ENCODE measurements around the gene ZIC2.

ZIC2 gene

DNA sequence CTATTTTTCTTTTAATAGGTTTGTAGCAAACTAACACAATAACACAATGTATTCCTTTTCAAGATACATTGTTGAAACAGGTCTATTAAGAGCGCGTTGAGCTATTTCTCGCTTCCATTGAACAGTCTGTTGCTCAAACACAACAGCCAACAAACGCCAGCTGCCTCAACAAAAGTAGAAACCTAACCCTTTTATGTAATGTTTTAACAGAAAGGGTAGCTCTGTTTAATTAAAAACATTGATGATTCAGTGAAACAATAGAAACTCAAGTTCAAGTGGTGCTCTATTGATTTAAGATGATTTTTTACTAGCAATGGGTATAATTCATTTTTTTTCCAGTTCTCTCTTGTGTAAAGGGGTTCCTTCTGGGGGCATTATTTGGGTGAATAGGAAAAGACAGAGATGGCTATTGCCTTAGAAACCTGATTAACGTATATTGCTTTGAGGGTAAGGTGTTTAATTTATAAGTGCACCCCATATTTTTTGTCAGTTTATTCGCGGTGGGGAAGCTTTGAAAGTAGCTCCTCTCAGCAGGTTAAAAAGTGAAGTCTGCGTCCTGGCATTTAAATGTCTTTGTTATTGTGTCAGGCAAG, 14.9 kb downstream of the ZIC2 start:
- DNase-seq (ENCODE audit: extremely low read depth, low read depth), result no peak
- TF ChIP-seq, protein P1, sequence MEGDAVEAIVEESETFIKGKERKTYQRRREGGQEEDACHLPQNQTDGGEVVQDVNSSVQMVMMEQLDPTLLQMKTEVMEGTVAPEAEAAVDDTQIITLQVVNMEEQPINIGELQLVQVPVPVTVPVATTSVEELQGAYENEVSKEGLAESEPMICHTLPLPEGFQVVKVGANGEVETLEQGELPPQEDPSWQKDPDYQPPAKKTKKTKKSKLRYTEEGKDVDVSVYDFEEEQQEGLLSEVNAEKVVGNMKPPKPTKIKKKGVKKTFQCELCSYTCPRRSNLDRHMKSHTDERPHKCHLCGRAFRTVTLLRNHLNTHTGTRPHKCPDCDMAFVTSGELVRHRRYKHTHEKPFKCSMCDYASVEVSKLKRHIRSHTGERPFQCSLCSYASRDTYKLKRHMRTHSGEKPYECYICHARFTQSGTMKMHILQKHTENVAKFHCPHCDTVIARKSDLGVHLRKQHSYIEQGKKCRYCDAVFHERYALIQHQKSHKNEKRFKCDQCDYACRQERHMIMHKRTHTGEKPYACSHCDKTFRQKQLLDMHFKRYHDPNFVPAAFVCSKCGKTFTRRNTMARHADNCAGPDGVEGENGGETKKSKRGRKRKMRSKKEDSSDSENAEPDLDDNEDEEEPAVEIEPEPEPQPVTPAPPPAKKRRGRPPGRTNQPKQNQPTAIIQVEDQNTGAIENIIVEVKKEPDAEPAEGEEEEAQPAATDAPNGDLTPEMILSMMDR (IDR thresholded peaks at IDR 0.05; ENCODE audit: low read depth, low read length, missing control alignments), result no peak

DNA sequence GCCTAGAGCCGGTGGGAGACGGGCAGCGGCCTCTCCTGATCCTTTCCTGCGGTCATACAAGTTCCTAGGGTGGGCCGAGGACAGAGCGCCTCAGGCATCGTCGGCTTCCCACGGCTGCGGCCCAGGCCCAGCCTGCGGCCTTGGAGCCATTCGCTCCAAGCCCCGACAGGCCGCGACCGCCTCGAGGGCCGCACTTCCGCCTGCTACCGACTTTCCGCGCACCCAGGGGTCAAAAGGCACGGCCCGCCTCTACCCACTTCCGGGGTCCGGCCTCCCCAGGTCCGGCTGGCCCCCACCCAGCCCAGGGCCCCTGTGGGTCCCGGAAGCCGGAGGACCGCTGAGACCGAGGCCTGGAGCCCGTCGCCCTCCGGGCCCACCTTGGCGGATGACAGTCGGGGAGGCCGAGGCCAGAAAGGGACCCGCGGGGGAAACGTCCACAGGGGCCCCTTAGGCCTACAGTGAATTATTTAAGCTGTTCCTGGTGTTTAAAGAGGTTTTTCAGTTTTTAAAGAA, 16.2 kb downstream of the ZIC2 start:
- DNase-seq (ENCODE audit: extremely low read depth, low read depth), result no peak
- TF ChIP-seq, protein P1 (IDR thresholded peaks at IDR 0.05; ENCODE audit: low read depth, low read length, missing control alignments), result no peak
- H3K4me3 ChIP-seq (replicated peaks; ENCODE audit: low read depth, low read length), result no peak overlapping the region

More for the DNA sequence above, 14.9 kb downstream of the ZIC2 start:
- H3K4me3 ChIP-seq (replicated peaks; ENCODE audit: low read depth, low read length), result no peak overlapping the region

DNA sequence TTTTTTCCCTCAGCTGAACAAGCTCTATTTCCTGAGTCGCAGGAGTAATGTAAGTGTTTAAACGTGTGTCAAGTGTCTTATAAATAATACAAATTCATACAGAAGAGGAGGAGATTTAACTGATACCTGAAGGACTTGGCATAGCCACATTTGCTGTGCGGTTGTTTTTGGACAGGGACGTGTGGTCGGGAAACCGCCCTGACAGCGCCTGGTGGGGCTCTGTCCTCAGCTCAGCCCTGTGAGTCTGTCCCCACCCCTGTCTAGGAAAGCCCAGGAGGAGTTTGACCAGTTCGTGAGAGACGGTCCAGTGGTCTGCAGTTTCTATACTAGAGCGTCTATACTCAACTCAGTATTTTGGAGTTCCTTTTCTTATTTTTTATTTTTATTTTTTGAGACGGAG, 16.7 kb downstream of the ZIC2 start:
- no peak for DNase-seq (ENCODE audit: extremely low read depth, low read depth)
- no peak overlapping the region for H3K4me3 ChIP-seq (replicated peaks; ENCODE audit: low read depth, low read length)
- TF ChIP-seq, protein P1 (IDR thresholded peaks at IDR 0.05; ENCODE audit: low read depth, low read length, missing control alignments), result no peak

DNA sequence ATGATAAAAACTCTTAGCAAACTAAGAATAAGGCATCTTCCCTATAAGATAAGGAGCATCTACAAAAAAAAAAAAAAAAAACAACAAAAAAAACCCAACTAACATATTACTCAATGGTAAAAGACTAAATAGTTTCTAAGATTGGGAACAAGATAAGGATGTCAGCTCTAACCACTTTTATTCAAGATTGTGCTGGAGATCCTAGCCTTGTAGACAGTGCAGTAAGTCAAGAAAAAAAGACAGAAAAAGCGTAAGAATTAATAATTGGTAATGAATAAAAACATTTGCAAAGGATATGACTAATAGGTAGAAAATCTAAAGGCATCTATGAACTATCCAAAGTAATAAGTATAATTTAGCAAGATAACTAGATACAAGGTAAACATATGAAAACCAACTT, 33.0 kb downstream of the ZIC2 start:
- no peak overlapping the region for H3K4me3 ChIP-seq (replicated peaks; ENCODE audit: low read depth, low read length)
- no peak for DNase-seq (ENCODE audit: extremely low read depth, low read depth)
- TF ChIP-seq, protein P1 (IDR thresholded peaks at IDR 0.05; ENCODE audit: low read depth, low read length, missing control alignments), result no peak

DNA sequence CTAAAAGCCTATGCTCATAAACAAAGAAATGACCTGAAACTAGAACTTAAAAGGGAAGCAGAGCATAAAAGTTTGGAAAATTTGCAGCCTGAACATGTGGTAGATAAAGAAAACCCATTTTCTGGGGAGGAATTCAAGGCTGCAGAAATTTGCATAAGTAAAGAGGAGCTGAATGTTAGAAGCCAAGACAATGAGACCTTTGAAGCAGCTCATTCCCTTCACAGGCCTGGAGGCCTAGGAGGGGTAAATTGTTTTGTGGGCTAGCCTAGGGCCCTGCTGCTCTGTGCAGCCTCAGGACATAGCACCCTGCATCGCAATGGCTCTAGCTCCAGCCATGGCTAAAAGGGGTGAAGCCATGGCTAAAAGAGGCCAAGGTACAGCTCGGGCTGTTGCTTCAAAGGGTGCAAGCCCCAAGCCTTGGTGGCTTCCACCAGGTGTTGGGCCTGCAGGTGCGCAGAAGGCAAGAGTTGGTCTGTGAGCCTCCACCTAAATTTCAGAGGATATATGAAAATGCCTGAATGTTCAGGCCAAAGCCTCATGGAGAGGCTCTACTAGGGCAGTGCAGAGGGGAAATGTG, 38.3 kb downstream of the ZIC2 start:
- TF ChIP-seq, protein P1 (IDR thresholded peaks at IDR 0.05; ENCODE audit: low read depth, low read length, missing control alignments), result no peak
- no peak overlapping the region for H3K4me3 ChIP-seq (replicated peaks; ENCODE audit: low read depth, low read length)
- no peak for DNase-seq (ENCODE audit: extremely low read depth, low read depth)

DNA sequence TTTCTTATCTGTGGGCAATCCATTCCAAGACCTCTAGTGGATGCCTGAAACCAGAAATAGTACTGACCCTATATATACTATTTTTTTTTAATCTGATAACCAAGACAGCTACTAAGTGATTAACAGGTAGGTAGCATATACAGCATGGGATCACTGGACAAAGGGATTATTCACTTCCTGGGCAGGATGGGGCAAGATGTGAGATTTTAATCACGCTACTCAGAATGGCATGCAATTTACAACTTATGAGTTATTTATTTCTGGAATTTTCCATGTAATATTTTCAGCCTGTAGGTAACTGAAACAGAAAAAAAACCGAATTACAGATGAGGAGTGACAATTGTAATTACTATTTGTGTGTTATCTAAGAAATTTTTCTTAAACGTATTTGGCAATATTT, 41.2 kb downstream of the ZIC2 start:
- no peak overlapping the region for H3K4me3 ChIP-seq (replicated peaks; ENCODE audit: low read depth, low read length)
- no peak for DNase-seq (ENCODE audit: extremely low read depth, low read depth)
- TF ChIP-seq, protein P1 (IDR thresholded peaks at IDR 0.05; ENCODE audit: low read depth, low read length, missing control alignments), result no peak
